ENCODE data around the gene ANO2.

ANO2 gene

GRCh38 chr12:5620896-5621295 is 324.2 kb downstream of the ANO2 start:
- DNase-seq = no peak
- in situ Hi-C loops (cut with MboI; ENCODE audit: low pct_unique_long_range_greater_than_20kb, low sequenced_read_pairs) = no loop called here

- DNase-seq = no peak
- in situ Hi-C loops (cut with MboI; ENCODE audit: low pct_unique_long_range_greater_than_20kb, low sequenced_read_pairs) = no loop called here
Measured at GRCh38 chr12:5619628-5620027, 325.4 kb downstream of the ANO2 start.

- no peak for DNase-seq
- in situ Hi-C loops (cut with MboI; ENCODE audit: low pct_unique_long_range_greater_than_20kb, low sequenced_read_pairs) = no loop called here
Measured at GRCh38 chr12:5616854-5617253, 328.2 kb downstream of the ANO2 start.

- in situ Hi-C loops (cut with MboI; ENCODE audit: low pct_unique_long_range_greater_than_20kb, low sequenced_read_pairs) = no loop called here
Measured at GRCh38 chr12:5615760-5616159, 329.3 kb downstream of the ANO2 start.

GRCh38 chr12:5614256-5614655 is 330.8 kb downstream of the ANO2 start:
- in situ Hi-C loops (cut with MboI; ENCODE audit: low pct_unique_long_range_greater_than_20kb, low sequenced_read_pairs) = no loop called here
- DNase-seq = no peak

More at GRCh38 chr12:5615760-5616159, 329.3 kb downstream of the ANO2 start:
- no peak for DNase-seq

GRCh38 chr12:5612556-5613410 is 332.3 kb downstream of the ANO2 start:
- in situ Hi-C loops (cut with MboI; ENCODE audit: low pct_unique_long_range_greater_than_20kb, low sequenced_read_pairs) = no loop called here
- DNase-seq = no peak

GRCh38 chr12:5611162-5611561 is 333.9 kb downstream of the ANO2 start:
- DNase-seq = no peak
- in situ Hi-C loops (cut with MboI; ENCODE audit: low pct_unique_long_range_greater_than_20kb, low sequenced_read_pairs) = no loop called here

- in situ Hi-C loops (cut with MboI; ENCODE audit: low pct_unique_long_range_greater_than_20kb, low sequenced_read_pairs) = no loop called here
Measured at GRCh38 chr12:5599378-5599777, 345.7 kb downstream of the ANO2 start.

GRCh38 chr12:5593998-5594397 is 351.1 kb downstream of the ANO2 start:
- in situ Hi-C loops (cut with MboI; ENCODE audit: low pct_unique_long_range_greater_than_20kb, low sequenced_read_pairs) = no loop called here
- no peak for DNase-seq

More at GRCh38 chr12:5599378-5599777, 345.7 kb downstream of the ANO2 start:
- DNase-seq = no peak

- in situ Hi-C loops (cut with MboI; ENCODE audit: low pct_unique_long_range_greater_than_20kb, low sequenced_read_pairs) = no loop called here
Measured at GRCh38 chr12:5593086-5593485, 352.0 kb downstream of the ANO2 start.

GRCh38 chr12:5592310-5592709 is 352.7 kb downstream of the ANO2 start:
- DNase-seq = no peak
- in situ Hi-C loops (cut with MboI; ENCODE audit: low pct_unique_long_range_greater_than_20kb, low sequenced_read_pairs) = no loop called here

More at GRCh38 chr12:5593086-5593485, 352.0 kb downstream of the ANO2 start:
- DNase-seq = no peak

GRCh38 chr12:5590316-5590715 is 354.7 kb downstream of the ANO2 start:
- DNase-seq = no peak
- in situ Hi-C loops (cut with MboI; ENCODE audit: low pct_unique_long_range_greater_than_20kb, low sequenced_read_pairs) = no loop called here

- in situ Hi-C loops (cut with MboI; ENCODE audit: low pct_unique_long_range_greater_than_20kb, low sequenced_read_pairs) = no loop called here
- no peak for DNase-seq
Measured at GRCh38 chr12:5589054-5589453, 356.0 kb downstream of the ANO2 start.

GRCh38 chr12:5588591-5588990 is 356.5 kb downstream of the ANO2 start:
- in situ Hi-C loops (cut with MboI; ENCODE audit: low pct_unique_long_range_greater_than_20kb, low sequenced_read_pairs) = no loop called here
- DNase-seq = no peak

GRCh38 chr12:5588176-5588575 is 356.9 kb downstream of the ANO2 start:
- no peak for DNase-seq
- in situ Hi-C loops (cut with MboI; ENCODE audit: low pct_unique_long_range_greater_than_20kb, low sequenced_read_pairs) = no loop called here

- DNase-seq = no peak
- in situ Hi-C loops (cut with MboI; ENCODE audit: low pct_unique_long_range_greater_than_20kb, low sequenced_read_pairs) = no loop called here
Measured at GRCh38 chr12:5587711-5588121, 357.3 kb downstream of the ANO2 start.

- in situ Hi-C loops (cut with MboI; ENCODE audit: low pct_unique_long_range_greater_than_20kb, low sequenced_read_pairs) = no loop called here
- DNase-seq = no peak
Measured at GRCh38 chr12:5586201-5586600, 358.9 kb downstream of the ANO2 start.

- in situ Hi-C loops (cut with MboI; ENCODE audit: low pct_unique_long_range_greater_than_20kb, low sequenced_read_pairs) = no loop called here
- no peak for DNase-seq
Measured at GRCh38 chr12:5585178-5585577, 359.9 kb downstream of the ANO2 start.

GRCh38 chr12:5584412-5585175 is 360.5 kb downstream of the ANO2 start:
- in situ Hi-C loops (cut with MboI; ENCODE audit: low pct_unique_long_range_greater_than_20kb, low sequenced_read_pairs) = no loop called here
- no peak for DNase-seq

GRCh38 chr12:5582541-5582940 is 362.5 kb downstream of the ANO2 start:
- in situ Hi-C loops (cut with MboI; ENCODE audit: low pct_unique_long_range_greater_than_20kb, low sequenced_read_pairs) = no loop called here
- DNase-seq = no peak

Measured in KBM-7 (cell line).